Astrocyte of the hippocampus (primary cell): ENCODE results near the gene CFC1.
"Not testable (repeated sequence)": the region's sequence is repeated elsewhere in the genome, so short reads cannot be mapped to it uniquely, and the experiment has no call there.

Experiments
- DNase-seq: peaks from one replicate; pipeline ENCODE4 v3.0.0; 2011; ENCODE audit warnings: low read depth, low spot score

Gene CFC1

DNA sequence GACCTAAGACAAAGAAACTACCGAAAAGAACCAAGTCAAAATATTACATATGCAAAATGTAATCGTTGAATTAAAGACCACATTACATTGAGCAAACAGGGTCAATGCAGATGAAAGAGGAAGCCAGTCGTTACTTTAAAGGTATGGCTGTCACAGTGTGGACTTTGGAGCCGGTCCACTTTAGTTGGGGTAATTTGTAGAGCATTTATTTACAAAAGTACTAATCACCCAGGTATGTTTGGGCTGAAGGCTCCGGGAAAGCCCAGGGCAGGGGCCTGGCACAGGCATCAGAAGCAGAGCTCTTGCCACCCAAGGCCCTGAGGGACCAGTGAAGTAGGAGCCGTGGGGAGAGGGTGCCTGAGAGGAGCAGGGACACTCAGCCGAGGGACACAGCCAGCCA is 15.8 kb downstream of the CFC1 start:
- DNase-seq, result not testable (repeated sequence)

DNA sequence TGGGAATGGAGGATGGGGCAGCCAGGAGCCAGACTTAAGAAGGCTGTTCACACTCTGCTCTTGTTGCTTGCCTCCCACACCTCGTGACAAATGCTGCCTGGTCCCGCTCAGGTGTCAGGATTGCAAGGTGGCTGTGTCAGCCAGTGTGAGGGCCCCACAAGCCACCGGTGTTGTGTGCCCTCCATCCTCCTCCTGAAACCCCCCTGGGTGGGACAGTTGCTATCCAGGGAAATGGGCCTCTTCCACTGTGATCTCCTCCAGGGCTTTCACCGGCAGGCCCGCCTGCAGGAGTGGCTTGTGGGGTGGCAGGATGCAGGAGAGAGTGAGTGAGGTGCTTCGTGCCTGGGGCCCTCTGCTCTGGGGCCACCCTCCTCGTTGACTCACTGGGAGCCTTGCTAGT is 16.4 kb downstream of the CFC1 start:
- not testable (repeated sequence) for DNase-seq

DNA sequence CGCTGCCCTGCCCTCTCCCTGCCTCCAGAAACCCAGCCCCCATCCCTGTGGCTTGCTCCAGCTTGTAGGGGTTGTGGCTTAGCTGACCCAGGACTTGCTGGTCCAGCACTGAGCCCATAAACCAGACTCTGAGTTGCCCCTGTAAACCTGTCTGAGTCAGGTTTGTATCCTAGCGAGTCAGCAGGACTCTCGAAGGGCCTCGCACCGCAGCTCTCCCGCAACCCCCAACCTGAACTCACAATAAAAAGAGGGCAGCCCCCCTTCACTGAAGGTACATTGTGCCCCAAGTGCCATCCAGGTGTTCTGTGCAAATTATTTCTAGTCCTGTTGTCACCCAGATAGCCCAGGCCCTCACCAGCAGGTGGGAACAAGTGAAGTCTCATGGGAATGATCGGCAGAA is 17.9 kb downstream of the CFC1 start:
- not testable (repeated sequence) for DNase-seq

DNA sequence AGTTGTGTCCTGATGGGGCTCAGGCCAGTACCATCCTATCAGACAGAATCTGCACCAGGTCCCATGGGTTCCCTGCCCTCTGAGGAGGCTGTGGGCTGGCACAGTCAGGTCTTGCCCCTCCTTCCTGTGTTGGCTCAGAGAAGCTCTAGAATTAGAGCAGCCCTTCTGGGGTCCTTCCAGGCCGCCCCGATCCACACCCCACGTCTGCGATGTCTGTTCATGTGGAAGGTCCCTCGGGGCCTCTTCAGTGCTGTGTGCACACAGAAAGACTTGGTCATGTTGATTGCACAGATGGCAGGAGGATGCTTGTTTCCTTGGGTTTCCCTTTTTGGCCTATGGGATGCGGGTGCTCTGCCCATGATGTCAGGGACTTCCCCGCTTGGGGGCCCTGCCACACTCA is 20.3 kb downstream of the CFC1 start:
- not testable (repeated sequence) for DNase-seq

DNA sequence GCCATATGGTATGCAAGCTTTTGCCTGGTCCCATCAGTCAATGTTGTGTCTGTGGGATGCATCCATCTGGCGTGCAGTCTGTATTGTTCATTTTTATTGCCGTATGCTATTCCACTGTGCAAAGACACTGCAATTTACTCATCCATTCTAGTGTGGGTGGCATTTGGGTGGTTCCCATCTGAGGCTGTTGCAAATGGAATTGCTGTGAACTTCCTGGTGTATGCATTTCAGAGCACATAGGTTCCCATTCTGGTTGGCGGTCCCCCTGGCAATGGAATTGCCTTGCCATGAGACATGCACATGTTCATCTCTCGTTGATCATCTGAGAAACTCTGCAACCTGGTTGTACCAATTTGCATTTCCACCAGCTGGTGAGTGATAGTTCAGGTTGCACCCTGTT is 21.8 kb downstream of the CFC1 start:
- DNase-seq, result not testable (repeated sequence)

DNA sequence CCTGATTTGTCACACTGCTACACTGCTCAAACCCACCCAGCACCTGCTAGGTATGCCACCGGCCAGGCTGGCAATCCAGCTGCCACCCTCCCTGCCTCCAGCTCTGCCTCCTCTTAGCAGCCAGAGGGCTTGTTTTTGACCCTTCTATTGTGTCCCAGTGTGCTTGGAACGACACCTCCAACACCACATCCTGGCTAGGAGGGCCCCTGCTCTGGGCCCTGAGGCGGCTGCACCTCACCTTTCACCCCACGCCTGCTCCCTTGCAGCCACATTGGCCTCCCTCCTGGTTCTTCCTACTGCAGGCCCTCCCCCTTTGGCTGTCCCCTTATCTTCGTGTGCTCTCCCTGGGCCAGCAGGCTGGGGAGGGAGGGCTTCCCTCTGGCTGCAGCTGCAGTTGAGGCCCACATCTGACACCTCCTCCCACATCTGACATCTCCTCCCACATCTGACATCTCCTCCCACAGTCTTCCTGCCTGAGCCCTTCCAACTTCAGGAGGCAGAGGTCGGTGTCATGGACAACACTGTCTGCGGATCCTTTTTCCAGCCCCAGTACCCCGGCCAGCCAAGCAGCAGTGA is 23.1 kb downstream of the CFC1 start:
- not testable (repeated sequence) for DNase-seq

DNA sequence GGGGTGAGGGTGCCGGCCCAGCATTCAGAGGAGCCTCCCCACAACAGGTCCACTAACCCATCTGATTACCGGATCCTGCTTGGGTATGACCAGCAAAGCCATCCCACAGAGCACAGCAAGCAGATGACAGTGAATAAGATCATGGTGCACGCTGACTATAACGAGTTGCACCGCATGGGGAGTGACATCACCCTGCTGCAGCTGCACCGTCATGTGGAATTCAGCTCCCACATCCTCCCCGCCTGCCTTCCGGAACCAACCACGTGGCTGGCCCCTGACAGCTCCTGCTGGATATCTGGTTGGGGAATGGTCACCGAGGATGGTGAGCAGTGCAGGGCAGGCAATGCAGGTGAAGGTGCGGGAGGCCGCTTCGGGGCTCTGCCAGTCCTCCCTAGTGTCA is 25.1 kb downstream of the CFC1 start:
- not testable (repeated sequence) for DNase-seq

DNA sequence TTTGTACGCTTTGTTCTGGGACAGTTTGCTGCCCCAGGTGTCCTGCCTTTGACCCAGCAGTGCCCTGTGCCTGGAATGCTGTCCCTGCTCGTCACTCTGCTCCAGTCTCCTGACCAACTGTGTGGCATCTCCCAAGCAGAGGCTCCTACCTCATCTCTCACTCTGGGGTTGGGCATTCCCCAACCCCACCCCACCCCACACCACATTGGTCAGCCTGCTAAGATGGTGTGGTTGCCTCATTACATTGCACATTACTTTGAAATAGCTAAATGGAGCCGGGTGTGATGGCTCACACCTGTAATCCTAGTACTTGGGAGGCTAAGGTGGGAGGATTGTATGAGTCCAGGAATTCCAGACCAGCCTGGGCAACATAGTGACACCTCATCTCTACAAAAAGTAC is 27.4 kb downstream of the CFC1 start:
- DNase-seq, result not testable (repeated sequence)

DNA sequence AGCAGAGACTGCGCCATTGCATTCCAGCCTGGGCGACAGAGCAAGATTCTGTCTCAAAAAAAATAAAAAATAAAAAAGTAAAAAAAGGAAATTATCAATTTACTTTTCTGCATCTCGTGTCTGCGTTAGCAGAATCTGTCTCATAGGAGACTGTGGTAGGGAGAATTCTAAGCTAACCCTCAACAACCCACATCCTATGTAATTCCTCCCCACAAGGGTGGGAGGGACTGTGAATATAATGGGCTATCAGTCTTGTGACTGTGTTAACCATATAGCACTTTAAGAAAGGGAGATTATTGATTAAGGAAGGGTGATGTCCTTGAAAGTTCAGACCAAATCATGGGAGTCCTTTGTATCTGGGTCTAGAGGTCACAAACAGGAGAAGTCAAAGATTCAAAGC is 33.2 kb downstream of the CFC1 start:
- not testable (repeated sequence) for DNase-seq

DNA sequence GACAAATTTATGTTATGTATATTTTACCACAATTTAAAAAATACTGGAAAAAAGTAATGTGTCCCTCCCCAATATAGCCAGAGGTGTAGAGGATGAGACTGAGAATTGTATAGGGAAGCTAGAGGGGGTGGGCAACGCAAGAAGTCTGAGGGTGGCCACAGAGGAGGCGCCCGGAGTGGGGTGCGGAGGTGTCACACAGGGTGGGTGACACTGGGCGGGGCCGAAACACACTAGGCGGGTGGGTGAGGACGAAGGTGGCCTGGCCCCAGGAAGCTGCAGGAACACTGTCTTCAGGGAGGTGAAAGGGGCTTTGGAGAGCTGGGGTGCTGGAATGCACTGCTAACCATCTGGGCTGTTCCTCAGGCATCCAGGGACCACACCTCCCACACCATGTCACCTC is 42.9 kb downstream of the CFC1 start:
- DNase-seq, result not testable (repeated sequence)

DNA sequence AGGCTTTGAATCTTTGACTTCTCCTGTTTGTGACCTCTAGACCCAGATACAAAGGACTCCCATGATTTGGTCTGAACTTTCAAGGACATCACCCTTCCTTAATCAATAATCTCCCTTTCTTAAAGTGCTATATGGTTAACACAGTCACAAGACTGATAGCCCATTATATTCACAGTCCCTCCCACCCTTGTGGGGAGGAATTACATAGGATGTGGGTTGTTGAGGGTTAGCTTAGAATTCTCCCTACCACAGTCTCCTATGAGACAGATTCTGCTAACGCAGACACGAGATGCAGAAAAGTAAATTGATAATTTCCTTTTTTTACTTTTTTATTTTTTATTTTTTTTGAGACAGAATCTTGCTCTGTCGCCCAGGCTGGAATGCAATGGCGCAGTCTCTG is 45.2 kb downstream of the CFC1 start:
- not testable (repeated sequence) for DNase-seq

DNA sequence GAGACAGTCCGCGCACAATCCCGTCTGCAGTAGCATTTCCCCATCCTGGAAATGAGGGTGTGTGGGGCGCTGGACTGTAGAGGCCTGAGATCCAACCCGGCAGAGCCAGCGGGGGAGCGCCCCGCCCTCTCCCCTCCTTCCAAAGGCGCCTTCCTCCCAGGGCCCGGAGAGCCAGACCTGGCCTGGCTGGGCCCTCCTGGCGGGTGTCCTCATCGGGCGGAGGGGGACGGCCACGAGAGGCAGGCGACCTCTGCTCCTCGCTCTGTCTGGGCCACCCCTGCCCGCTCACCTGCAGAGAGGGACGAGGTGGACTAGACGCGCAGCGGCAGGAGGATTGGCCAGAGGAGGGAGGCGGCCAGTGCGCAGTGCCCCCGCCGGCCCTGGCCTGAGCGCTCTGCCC is 49.9 kb downstream of the CFC1 start:
- not testable (repeated sequence) for DNase-seq

DNA sequence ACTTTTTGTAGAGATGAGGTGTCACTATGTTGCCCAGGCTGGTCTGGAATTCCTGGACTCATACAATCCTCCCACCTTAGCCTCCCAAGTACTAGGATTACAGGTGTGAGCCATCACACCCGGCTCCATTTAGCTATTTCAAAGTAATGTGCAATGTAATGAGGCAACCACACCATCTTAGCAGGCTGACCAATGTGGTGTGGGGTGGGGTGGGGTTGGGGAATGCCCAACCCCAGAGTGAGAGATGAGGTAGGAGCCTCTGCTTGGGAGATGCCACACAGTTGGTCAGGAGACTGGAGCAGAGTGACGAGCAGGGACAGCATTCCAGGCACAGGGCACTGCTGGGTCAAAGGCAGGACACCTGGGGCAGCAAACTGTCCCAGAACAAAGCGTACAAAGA is 51.0 kb downstream of the CFC1 start:
- not testable (repeated sequence) for DNase-seq

DNA sequence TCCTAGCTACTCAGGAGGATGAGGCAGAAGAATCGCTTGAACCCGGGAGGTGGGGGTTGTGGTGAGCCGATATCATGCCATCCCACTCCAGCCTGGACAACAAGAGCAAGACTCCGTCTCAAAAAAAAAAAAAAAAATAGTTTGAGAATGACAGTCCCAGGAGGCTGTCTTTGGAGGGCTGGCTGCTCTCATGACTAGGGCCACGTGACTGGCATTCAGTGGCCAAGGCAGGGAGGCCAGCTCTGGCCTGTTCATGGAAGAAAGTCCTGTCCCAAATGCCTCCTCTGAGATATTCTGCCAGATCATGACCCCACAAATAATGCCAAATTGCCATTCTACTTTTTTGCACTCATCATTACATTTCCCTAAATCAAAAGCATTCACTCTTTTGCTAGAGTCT is 54.4 kb downstream of the CFC1 start:
- DNase-seq, result not testable (repeated sequence)

DNA sequence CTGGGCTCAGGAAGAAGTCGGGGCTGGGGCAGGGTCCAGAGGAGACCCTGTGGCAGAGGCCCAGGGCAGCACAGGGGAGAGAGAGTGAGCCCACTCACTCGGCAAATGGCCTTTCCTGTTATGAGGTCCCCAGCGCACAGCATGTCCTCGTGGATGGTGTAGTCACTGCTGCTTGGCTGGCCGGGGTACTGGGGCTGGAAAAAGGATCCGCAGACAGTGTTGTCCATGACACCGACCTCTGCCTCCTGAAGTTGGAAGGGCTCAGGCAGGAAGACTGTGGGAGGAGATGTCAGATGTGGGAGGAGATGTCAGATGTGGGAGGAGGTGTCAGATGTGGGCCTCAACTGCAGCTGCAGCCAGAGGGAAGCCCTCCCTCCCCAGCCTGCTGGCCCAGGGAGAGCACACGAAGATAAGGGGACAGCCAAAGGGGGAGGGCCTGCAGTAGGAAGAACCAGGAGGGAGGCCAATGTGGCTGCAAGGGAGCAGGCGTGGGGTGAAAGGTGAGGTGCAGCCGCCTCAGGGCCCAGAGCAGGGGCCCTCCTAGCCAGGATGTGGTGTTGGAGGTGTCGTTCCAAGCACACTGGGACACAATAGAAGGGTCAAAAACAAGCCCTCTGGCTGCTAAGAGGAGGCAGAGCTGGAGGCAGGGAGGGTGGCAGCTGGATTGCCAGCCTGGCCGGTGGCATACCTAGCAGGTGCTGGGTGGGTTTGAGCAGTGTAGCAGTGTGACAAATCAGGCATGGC is 55.4 kb downstream of the CFC1 start:
- DNase-seq, result not testable (repeated sequence)

DNA sequence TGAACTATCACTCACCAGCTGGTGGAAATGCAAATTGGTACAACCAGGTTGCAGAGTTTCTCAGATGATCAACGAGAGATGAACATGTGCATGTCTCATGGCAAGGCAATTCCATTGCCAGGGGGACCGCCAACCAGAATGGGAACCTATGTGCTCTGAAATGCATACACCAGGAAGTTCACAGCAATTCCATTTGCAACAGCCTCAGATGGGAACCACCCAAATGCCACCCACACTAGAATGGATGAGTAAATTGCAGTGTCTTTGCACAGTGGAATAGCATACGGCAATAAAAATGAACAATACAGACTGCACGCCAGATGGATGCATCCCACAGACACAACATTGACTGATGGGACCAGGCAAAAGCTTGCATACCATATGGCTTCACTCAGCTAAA is 56.6 kb downstream of the CFC1 start:
- DNase-seq, result not testable (repeated sequence)
